GM12878 (cell line): ENCODE results near the gene TXNDC17. TPM values are rescaled to one million over a fixed set of nuclear protein-coding genes. Genes with fewer than 3 reads are reported as not detected.
A peak's percentile ranks its signal among the peaks of the same experiment; 100 is the strongest.

Source experiments
- ATAC-seq: fragments of 200-7000 bp; cut with Tn5 transposase; 3 replicates; pipeline ENCODE4 v1.9.1; 2020; ENCODE audit warnings: mild to moderate bottlenecking, moderate library complexity
- BruUV-seq: library from RNA; stranded (reverse); fragments of 400-500 nt; replicated peaks from 2 replicates; lab custom pipeline; 2021; lab: Mats Ljungman, UMichigan
- CTCF ChIA-PET: fragments of 300-600 bp; sonication (Branson Sonifier 250); formaldehyde crosslinking; extraction: SDS; loops from one replicate; lab custom pipeline; 2021; ENCODE audit warnings: inconsistent platforms; lab: Yijun Ruan, JAX
- POLR2A ChIA-PET: fragments of 350-600 bp; formaldehyde crosslinking; extraction: SDS; loops from one replicate; lab custom pipeline; 2021; ENCODE audit warnings: inconsistent platforms; lab: Charles Lee
- RAD21 ChIA-PET: fragments of 300-600 bp; sonication (Branson Sonifier 250); formaldehyde crosslinking; loops from one replicate; lab custom pipeline; 2023; ENCODE audit warnings: antibody characterized with exemption; ENCODE audit not compliant: unreplicated experiment; lab: Charles Lee
- SMC1A ChIA-PET: fragments of 300-600 bp; sonication (Branson Sonifier 250); formaldehyde crosslinking; loops from one replicate; lab custom pipeline; 2023; ENCODE audit not compliant: unreplicated experiment, uncharacterized antibody; lab: Charles Lee
- DNase-seq: peaks from one replicate; pipeline ENCODE4 v3.0.0-alpha.2; 2011; ENCODE audit warnings: low read depth, low spot score
- FAIRE-seq: peaks from 3 replicates; lab custom pipeline; 2011; peaks lifted over from hg19 to GRCh38; lab: Jason Lieb, UNC
- H2AFZ ChIP-seq: 2 replicates; pipeline ENCODE4 v1.6.0; 2011; ENCODE audit warnings: low read depth, low read length, control low read depth; ENCODE audit not compliant: control insufficient read depth
- H3K27ac ChIP-seq: 2 replicates; pipeline ENCODE4 v1.5.1; 2011; ENCODE audit warnings: control low read depth; ENCODE audit not compliant: control insufficient read depth, insufficient read depth
- H3K27me3 ChIP-seq, 2 experiments: replicated peaks in 1 of 2; 2 replicates each; pipeline versions ENCODE4 v1.6.0 to v1.6.1; 2011; ENCODE audit warnings: low read length in 1 of 2; ENCODE audit not compliant: control insufficient read depth in 2 of 2, insufficient read depth in 2 of 2
- H3K36me3 ChIP-seq, 2 experiments: 2 replicates each; pipeline ENCODE4 v1.5.1; 2011; ENCODE audit warnings: low read length in 1 of 2; ENCODE audit not compliant: control insufficient read depth in 2 of 2, insufficient read depth in 2 of 2
- H3K4me1 ChIP-seq: 2 replicates; pipeline ENCODE4 v1.6.1; 2011; ENCODE audit warnings: mild to moderate bottlenecking, low read length, moderate library complexity, mixed read lengths; ENCODE audit not compliant: control insufficient read depth, insufficient read depth
- H3K4me2 ChIP-seq: 2 replicates; pipeline ENCODE4 v1.6.0; 2011; ENCODE audit warnings: control low read depth; ENCODE audit not compliant: control insufficient read depth, insufficient read depth
- H3K4me3 ChIP-seq: fragments of 200-600 bp; sonication (generic); 2 replicates; pipeline ENCODE4 v1.5.1; 2016
- H3K79me2 ChIP-seq: 2 replicates; pipeline ENCODE4 v1.6.0; 2011; ENCODE audit warnings: low read length; ENCODE audit not compliant: control insufficient read depth, insufficient read depth
- H3K9ac ChIP-seq: 2 replicates; pipeline ENCODE4 v1.8.0; 2011; ENCODE audit warnings: low read length, control low read depth, mixed read lengths; ENCODE audit not compliant: control insufficient read depth, insufficient read depth
- H3K9me3 ChIP-seq: replicated peaks from 3 replicates; pipeline ENCODE4 v1.5.1; 2011; ENCODE audit warnings: mild to moderate bottlenecking, low read length; ENCODE audit not compliant: control insufficient read depth, insufficient read depth
- H4K20me1 ChIP-seq: 2 replicates; pipeline ENCODE4 v1.6.0; 2011; ENCODE audit not compliant: control insufficient read depth, insufficient read depth
- BCL3 ChIP-seq: IDR thresholded peaks from 2 replicates; pipeline ENCODE4 v1.6.1; 2011; ENCODE audit warnings: borderline replicate concordance, low read depth, mild to moderate bottlenecking, moderate library complexity, low read length; ENCODE audit not compliant: insufficient read depth, poor library complexity, severe bottlenecking
- DPF2 ChIP-seq: fragments of 450-650 bp; IDR thresholded peaks from 2 replicates; pipeline ENCODE4 v1.6.1; 2017; ENCODE audit warnings: mild to moderate bottlenecking
- EED ChIP-seq: sonication (generic); IDR thresholded peaks from 2 replicates; pipeline ENCODE4 v1.6.1; 2016; ENCODE audit warnings: antibody characterized with exemption, low read depth
- HCFC1 ChIP-seq: fragments of 150-350 bp; IDR thresholded peaks from 2 replicates; pipeline ENCODE4 v1.6.1; 2014; ENCODE audit warnings: low read length
- NFYB ChIP-seq: IDR thresholded peaks from 2 replicates; pipeline ENCODE4 v1.6.1; 2011; ENCODE audit warnings: low read depth, mild to moderate bottlenecking, low read length, improper control_type of control experiment, moderate library complexity; ENCODE audit not compliant: insufficient read depth
- PBX3 ChIP-seq: IDR thresholded peaks from 2 replicates; pipeline ENCODE4 v1.6.1; 2011; ENCODE audit warnings: mild to moderate bottlenecking, low read depth, low read length, moderate library complexity; ENCODE audit not compliant: insufficient replicate concordance
- RBBP5 ChIP-seq: fragments of 200-600 bp; sonication (generic); conservative IDR thresholded peaks from 2 replicates; pipeline ENCODE4 v1.6.1; 2016
- RCOR1 ChIP-seq: conservative IDR thresholded peaks from 2 replicates; pipeline ENCODE4 v1.6.1; 2012; ENCODE audit warnings: low read depth, low read length, improper control_type of control experiment
- SREBF1 ChIP-seq: IDR thresholded peaks from 2 replicates; pipeline ENCODE4 v1.6.1; 2012; ENCODE audit warnings: mild to moderate bottlenecking, low read length
- SREBF2 ChIP-seq: IDR thresholded peaks from 2 replicates; pipeline ENCODE4 v1.6.1; 2012; ENCODE audit warnings: mild to moderate bottlenecking, low read length
- TCF7 ChIP-seq: IDR thresholded peaks from 2 replicates; pipeline ENCODE4 v1.6.1; 2014; ENCODE audit warnings: antibody characterized with exemption, borderline replicate concordance
- WGBS: methylation state at CpG from one replicate; pipeline ENCODE4 v1.1.6; 2016; ENCODE audit warnings: low lambda C conversion rate; ENCODE audit not compliant: insufficient replicate concordance, insufficient coverage; ENCODE audit errors: missing lambda C conversion rate; 5-methylcytosine and 5-hydroxymethylcytosine counted together
- in situ Hi-C: fragments of 300-500 bp; cut with MboI; formaldehyde crosslinking; loops from 9 replicates; pipeline ENCODE4 v1.14.3; 2018; ENCODE audit warnings: mixed read lengths
- intact Hi-C: fragments of 100-400 bp; cut with micrococcal nuclease; formaldehyde crosslinking; loops from one replicate; pipeline ENCODE4 v1.14.2; 2022; ENCODE audit not compliant: unreplicated experiment
- polyA plus RNA-seq, 11 experiments: library from polyadenylated mRNA; depleted of rRNA in 4 of 11; unstranded in 6 of 11; stranded (reverse) in 5 of 11; fragments of >200 nt; fragmentation: Nextera tagmentation in 4 of 11; fragmentation: Illumina TruSeq in 1 of 11; extraction: Ambion mirVana in 4 of 11; extraction: Trizol in 1 of 11; gene quantifications; 1 replicate in 1 of 11; 2 replicates in 10 of 11; pipeline versions ENCODE4 v1.2.1 to v1.2.3, GENCODE V29; 2011 to 2016; ENCODE audit warnings: inconsistent platforms in 2 of 11, missing spikeins in 2 of 11, low read depth in 1 of 11
- total RNA-seq, 4 experiments: library from RNA; depleted of rRNA in 3 of 4; stranded (reverse); fragments of >200 nt in 3 of 4; fragmentation: Illumina TruSeq in 1 of 4; extraction: Trizol in 1 of 4; gene quantifications; 2 replicates each; pipeline versions ENCODE4 v1.2.1 to v1.2.3, GENCODE V29; 2013 to 2021

TXNDC17 gene
- total and polyA plus RNA-seq, 10 of the 15 experiments (the other 5 are each of a cell fraction or from before 2014, with no cell fraction given): 124 to 957 (median 216) TPM

- no peaks in the 10 kb centered on the region for H3K36me3 ChIP-seq
- intact Hi-C loops (no loop called here), in situ Hi-C loops (no loop called here)
- ChIA-PET POLR2A (no interaction called here), CTCF (interaction anchor here (0.9 to 3.5 kb wide), 4 partner anchors 173 to 351 kb away, joined by 3 to 10 read pairs (median 4); no protein-coding TSS in a partner anchor), RAD21 (no interaction called here), SMC1A (interaction anchor here (0.8 kb wide), 1 partner anchor 223 kb away, joined by 3 read pairs; no protein-coding TSS in a partner anchor)
- DNase-seq (no peak), FAIRE-seq (no peak), ATAC-seq (no peak)
- H3K9me3 ChIP-seq: no peaks in the 10 kb centered on the region
- H3K4me3 ChIP-seq: no peak overlapping the region
- BruUV-seq: no TSS peak
- no peak overlapping the region for H3K27ac ChIP-seq
- H3K4me2 ChIP-seq: no peak overlapping the region
- TF ChIP-seq SREBF2 (no peak), EED (no peak), TCF7 (no peak), RBBP5 (no peak), HCFC1 (no peak), RCOR1 (no peak), DPF2 (no peak), SREBF1 (no peak), BCL3 (peak; percentile 39), PBX3 (peak; percentile 10), NFYB (no peak)
- no peak overlapping the region for H2AFZ ChIP-seq
- H3K27me3 ChIP-seq: 0 out of 4 replicates have a peak, but pooled peaks cover 0 to 2% of the 10 kb centered on the region in 2 experiments
- no peaks in the 10 kb centered on the region for H3K79me2 ChIP-seq
- no peak overlapping the region for H3K9ac ChIP-seq
- no peaks in the 10 kb centered on the region for H4K20me1 ChIP-seq
- H3K4me1 ChIP-seq: no peaks in the 10 kb centered on the region
- 91% methylated on average over 8 of the region's 8 CpGs for WGBS
These were observed 29.7 kb downstream of the TXNDC17 start for GRCh38 chr17:6670571-6670970.
